CD4-positive, alpha-beta T cell treated with Interleukin-21 for 1 hour (primary cell): ENCODE data around the gene FGD3.
"Not testable (repeated sequence)": the region's sequence is repeated elsewhere in the genome, so short reads cannot be mapped to it uniquely, and the experiment has no call there.

Experiments
- DNase-seq: peaks from one replicate; pipeline ENCODE4 v3.0.0-alpha.2; 2020

FGD3 gene

GRCh38 chr9:93011114-93011513 lies 63.8 kb downstream of the FGD3 start:
- DNase-seq = no peak

GRCh38 chr9:93012963-93013855 lies 65.9 kb downstream of the FGD3 start:
- DNase-seq = no peak

- no peak for DNase-seq
Observed at GRCh38 chr9:93013856-93014582, 66.7 kb downstream of the FGD3 start.

- DNase-seq = not testable (repeated sequence)
Observed at GRCh38 chr9:93015190-93015589, 67.9 kb downstream of the FGD3 start.

GRCh38 chr9:93017621-93018020 lies 70.3 kb downstream of the FGD3 start:
- DNase-seq = no peak

GRCh38 chr9:93020151-93020550 lies 72.8 kb downstream of the FGD3 start:
- DNase-seq = no peak

- DNase-seq = peak; percentile 59
Observed at GRCh38 chr9:93020771-93021670, 73.7 kb downstream of the FGD3 start.

- DNase-seq = no peak
Observed at GRCh38 chr9:93022066-93022465, 74.7 kb downstream of the FGD3 start.

- no peak for DNase-seq
Observed at GRCh38 chr9:93022721-93023520, 75.6 kb downstream of the FGD3 start.

GRCh38 chr9:93023521-93023815 lies 76.1 kb downstream of the FGD3 start:
- no peak for DNase-seq

GRCh38 chr9:93024646-93024910 lies 77.3 kb downstream of the FGD3 start:
- DNase-seq = no peak

- DNase-seq = no peak
Observed at GRCh38 chr9:93024986-93025630, 77.8 kb downstream of the FGD3 start.

GRCh38 chr9:93025736-93026135 lies 78.4 kb downstream of the FGD3 start:
- no peak for DNase-seq

GRCh38 chr9:93026640-93027039 lies 79.3 kb downstream of the FGD3 start:
- DNase-seq = no peak

GRCh38 chr9:93027750-93028149 lies 80.4 kb downstream of the FGD3 start:
- DNase-seq = no peak

GRCh38 chr9:93028448-93029006 lies 81.2 kb downstream of the FGD3 start:
- peak; percentile 87 for DNase-seq

- no peak for DNase-seq
Observed at GRCh38 chr9:93030642-93031628, 83.6 kb downstream of the FGD3 start.

GRCh38 chr9:93031629-93032430 lies 84.5 kb downstream of the FGD3 start:
- no peak for DNase-seq

GRCh38 chr9:93032545-93032944 lies 85.2 kb downstream of the FGD3 start:
- no peak for DNase-seq

- DNase-seq = no peak
Observed at GRCh38 chr9:93033531-93033930, 86.2 kb downstream of the FGD3 start.
